A549 (cell line): ENCODE results near the gene C5orf15. TPM values are rescaled to one million over a fixed set of nuclear protein-coding genes. Genes with fewer than 3 reads are reported as not detected.

ENCODE experiments used
- ATAC-seq, 2 experiments: fragments of 200-7000 bp in 1 of 2; fragments of >200 bp in 1 of 2; cut with Nextera tagmentation in 1 of 2; cut with Tn5 transposase in 1 of 2; 3 replicates each; pipeline versions ENCODE4 v1.8.0 to v1.9.1; 2018 to 2020; ENCODE audit warnings: mild to moderate bottlenecking in 1 of 2, moderate library complexity in 1 of 2
- CTCF ChIA-PET: fragments of 300-600 bp; sonication (Branson Sonifier 250); formaldehyde crosslinking; extraction: SDS; loops from one replicate; lab custom pipeline; 2021; ENCODE audit warnings: antibody characterized with exemption, inconsistent platforms; lab: Yijun Ruan, JAX
- POLR2A ChIA-PET: fragments of 350-600 bp; formaldehyde crosslinking; extraction: SDS; loops from one replicate; lab custom pipeline; 2021; ENCODE audit warnings: antibody characterized with exemption, inconsistent platforms; lab: Yijun Ruan, JAX
- DNase-seq, 2 experiments: peaks; one replicate each; pipeline versions ENCODE4 v3.0.0 to v3.0.0-alpha.2; 2011 to 2016; ENCODE audit warnings: low read depth in 1 of 2, low spot score in 1 of 2
- FAIRE-seq: peaks from 2 replicates; lab custom pipeline; 2011; peaks lifted over from hg19 to GRCh38; lab: Jason Lieb, UNC
- H3K27ac ChIP-seq, 2 experiments: fragments of >200 bp; sonication (Bioruptor Twin); formaldehyde crosslinking; 3 replicates each; pipeline ENCODE4 v1.5.1; 2016 to 2017
- H3K4me1 ChIP-seq: fragments of >200 bp; sonication (Bioruptor Twin); formaldehyde crosslinking; 3 replicates; pipeline ENCODE4 v1.6.1; 2016
- H3K4me2 ChIP-seq: fragments of >200 bp; sonication (Bioruptor Twin); formaldehyde crosslinking; 3 replicates; pipeline ENCODE4 v1.6.1; 2016
- H3K4me3 ChIP-seq: fragments of >200 bp; sonication (Bioruptor Twin); formaldehyde crosslinking; 3 replicates; pipeline ENCODE4 v1.5.1; 2016
- H3K9me3 ChIP-seq: fragments of >200 bp; sonication (Bioruptor Twin); formaldehyde crosslinking; 3 replicates; pipeline ENCODE4 v1.6.1; 2016
- CHD2 ChIP-seq: fragments of 150-350 bp; IDR thresholded peaks from 2 replicates; pipeline ENCODE4 v1.6.1; 2014; ENCODE audit warnings: low read length; ENCODE audit not compliant: partially characterized antibody
- ESRRA ChIP-seq: fragments of 150-350 bp; IDR thresholded peaks from 2 replicates; pipeline ENCODE4 v1.6.1; 2014; ENCODE audit warnings: mild to moderate bottlenecking, low read length, borderline replicate concordance
- FOSB ChIP-seq: fragments of 250-450 bp; sonication (Bioruptor Pico); IDR thresholded peaks from 2 replicates; pipeline ENCODE4 v1.5.0; 2020; ENCODE audit warnings: mild to moderate bottlenecking, moderate library complexity
- MAFK ChIP-seq: fragments of 450-650 bp; IDR thresholded peaks from 2 replicates; pipeline ENCODE4 v1.6.1; 2014; ENCODE audit not compliant: partially characterized antibody
- NR3C1 ChIP-seq: fragments of >200 bp; sonication (Bioruptor Twin); formaldehyde crosslinking; IDR thresholded peaks from 3 replicates; pipeline ENCODE4 v1.6.1; 2017
- TFCP2L1 ChIP-seq: fragments of 250-450 bp; sonication (Bioruptor Pico); IDR thresholded peaks from 2 replicates; pipeline ENCODE4 v1.5.0; 2021; ENCODE audit warnings: mild to moderate bottlenecking
- WGBS: methylation state at CpG from one replicate; pipeline ENCODE4 v1.1.6; 2017; ENCODE audit errors: missing lambda C conversion rate; 5-methylcytosine and 5-hydroxymethylcytosine counted together
- polyA plus RNA-seq, 4 experiments: library from polyadenylated mRNA; depleted of rRNA in 3 of 4; stranded (reverse); fragments of >200 nt; fragmentation: RNase III in 1 of 4; extraction: RNeasy Plus Mini Kit Qiagen cat#74134 plus additional on column Dnase treatment in 1 of 4; gene quantifications; 2 replicates in 3 of 4; 3 replicates in 1 of 4; pipeline ENCODE4 v1.2.3, GENCODE V29; 2011 to 2017
- TF ChIP-seq, protein P1 (sequence below): fragments of >200 bp; sonication (Bioruptor Twin); formaldehyde crosslinking; IDR thresholded peaks from 3 replicates; pipeline ENCODE4 v1.5.1; 2016
- TF ChIP-seq, protein P2 (sequence below): fragments of 450-650 bp; IDR thresholded peaks from 2 replicates; pipeline ENCODE4 v1.6.1; 2014; ENCODE audit warnings: antibody characterized with exemption
- TF ChIP-seq, protein P3 (sequence below): IDR thresholded peaks from 2 replicates; pipeline ENCODE4 v1.6.1; 2012; ENCODE audit warnings: low read depth, borderline replicate concordance
- TF ChIP-seq, protein P4 (sequence below): fragments of 150-350 bp; IDR thresholded peaks from 2 replicates; pipeline ENCODE4 v1.6.1; 2014; ENCODE audit warnings: low read depth, mild to moderate bottlenecking, low read length

C5orf15 gene
- polyA plus RNA-seq, 2 of the 4 experiments (the other 2 are of a cell fraction): 92.9 to 126 TPM

DNA sequence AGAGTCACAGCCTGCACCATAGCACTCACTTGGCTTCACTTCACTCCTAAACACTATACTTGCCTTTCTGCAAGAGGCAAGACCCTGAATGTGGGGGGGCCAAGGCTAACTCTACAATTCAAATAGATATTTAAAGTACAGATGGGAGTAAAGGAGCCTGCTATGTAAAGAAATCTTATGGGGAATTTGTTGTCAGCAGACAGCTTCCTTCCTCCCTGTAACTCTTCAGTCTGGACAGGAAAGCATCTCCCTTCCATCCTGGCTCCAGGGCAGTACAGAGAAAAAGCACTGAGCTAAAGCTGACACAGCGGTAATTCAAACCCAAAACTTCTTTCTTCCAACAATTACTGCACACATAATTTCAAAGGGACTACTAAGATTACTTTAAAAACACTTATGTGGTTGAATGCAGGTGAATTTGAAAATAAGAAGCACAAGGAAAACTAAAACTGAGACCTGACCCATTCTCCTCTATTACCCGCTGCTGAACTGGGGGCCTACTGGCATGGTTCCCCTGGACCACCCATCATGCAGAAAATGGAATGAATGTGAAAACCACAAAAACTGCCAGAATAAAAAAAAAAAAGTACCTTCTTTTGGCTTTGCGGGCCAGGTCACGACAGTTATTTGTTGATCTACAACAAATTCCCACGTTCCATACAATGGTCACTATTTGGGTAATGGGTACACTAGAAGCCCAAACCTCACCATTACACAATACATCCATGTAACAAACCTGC lies 22.9 kb upstream of the C5orf15 start:
- DNase-seq: no peak
- Histone ChIP-seq H3K4me1 (peaks cover 40% of the 10 kb centered on the region), H3K4me3 (no peak overlapping the region), H3K4me2 (no peak overlapping the region), H3K9me3 (no peaks in the 10 kb centered on the region), H3K27ac (no peak overlapping the region)
- no peak for FAIRE-seq
- no peak for ATAC-seq
- CTCF ChIA-PET: interaction anchor here (1.5 to 9.8 kb wide), 3 partner anchors 11 to 48 kb away, joined by 3 to 91 read pairs (median 4); no protein-coding TSS in a partner anchor
- WGBS: 96% methylated on average over 5 of the region's 5 CpGs
- POLR2A ChIA-PET: no interaction called here
- TF ChIP-seq ESRRA (no peak), MAFK (peak; percentile 25)
- TF ChIP-seq, all 56 proteins: peak for 1

DNA sequence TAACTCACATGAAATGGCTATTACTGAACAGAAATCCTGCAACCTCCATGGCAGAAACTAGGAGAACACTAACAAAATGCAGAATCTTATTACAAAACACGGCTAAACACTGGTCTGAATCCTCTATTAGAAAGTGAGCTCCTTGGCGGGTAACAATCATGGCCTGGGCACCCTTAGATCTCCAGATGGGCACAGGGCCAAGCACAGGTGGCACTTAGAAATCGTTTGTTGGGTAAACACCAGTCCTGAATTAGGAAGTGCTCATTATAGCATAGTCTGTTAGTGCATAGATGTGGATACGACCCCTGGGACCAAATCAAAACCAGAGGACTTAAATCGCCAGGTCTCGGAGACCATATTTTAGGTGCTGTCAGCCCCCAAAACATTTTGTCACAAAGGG lies 22.0 kb upstream of the C5orf15 start:
- ChIA-PET POLR2A (no interaction called here), CTCF (interaction anchor here (1.5 kb wide), 1 partner anchor 15 kb away, joined by 3 read pairs; no protein-coding TSS in a partner anchor)
- no peak overlapping the region for H3K4me3 ChIP-seq
- H3K9me3 ChIP-seq: no peaks in the 10 kb centered on the region
- ATAC-seq (no peak), DNase-seq (no peak), FAIRE-seq (no peak)
- H3K4me1 ChIP-seq: peaks cover 38% of the 10 kb centered on the region
- no peak overlapping the region for H3K27ac ChIP-seq
- no peak overlapping the region for H3K4me2 ChIP-seq
- TF ChIP-seq, protein P1, sequence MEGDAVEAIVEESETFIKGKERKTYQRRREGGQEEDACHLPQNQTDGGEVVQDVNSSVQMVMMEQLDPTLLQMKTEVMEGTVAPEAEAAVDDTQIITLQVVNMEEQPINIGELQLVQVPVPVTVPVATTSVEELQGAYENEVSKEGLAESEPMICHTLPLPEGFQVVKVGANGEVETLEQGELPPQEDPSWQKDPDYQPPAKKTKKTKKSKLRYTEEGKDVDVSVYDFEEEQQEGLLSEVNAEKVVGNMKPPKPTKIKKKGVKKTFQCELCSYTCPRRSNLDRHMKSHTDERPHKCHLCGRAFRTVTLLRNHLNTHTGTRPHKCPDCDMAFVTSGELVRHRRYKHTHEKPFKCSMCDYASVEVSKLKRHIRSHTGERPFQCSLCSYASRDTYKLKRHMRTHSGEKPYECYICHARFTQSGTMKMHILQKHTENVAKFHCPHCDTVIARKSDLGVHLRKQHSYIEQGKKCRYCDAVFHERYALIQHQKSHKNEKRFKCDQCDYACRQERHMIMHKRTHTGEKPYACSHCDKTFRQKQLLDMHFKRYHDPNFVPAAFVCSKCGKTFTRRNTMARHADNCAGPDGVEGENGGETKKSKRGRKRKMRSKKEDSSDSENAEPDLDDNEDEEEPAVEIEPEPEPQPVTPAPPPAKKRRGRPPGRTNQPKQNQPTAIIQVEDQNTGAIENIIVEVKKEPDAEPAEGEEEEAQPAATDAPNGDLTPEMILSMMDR: no peak
- WGBS: 77% methylated on average over 6 of the region's 6 CpGs

DNA sequence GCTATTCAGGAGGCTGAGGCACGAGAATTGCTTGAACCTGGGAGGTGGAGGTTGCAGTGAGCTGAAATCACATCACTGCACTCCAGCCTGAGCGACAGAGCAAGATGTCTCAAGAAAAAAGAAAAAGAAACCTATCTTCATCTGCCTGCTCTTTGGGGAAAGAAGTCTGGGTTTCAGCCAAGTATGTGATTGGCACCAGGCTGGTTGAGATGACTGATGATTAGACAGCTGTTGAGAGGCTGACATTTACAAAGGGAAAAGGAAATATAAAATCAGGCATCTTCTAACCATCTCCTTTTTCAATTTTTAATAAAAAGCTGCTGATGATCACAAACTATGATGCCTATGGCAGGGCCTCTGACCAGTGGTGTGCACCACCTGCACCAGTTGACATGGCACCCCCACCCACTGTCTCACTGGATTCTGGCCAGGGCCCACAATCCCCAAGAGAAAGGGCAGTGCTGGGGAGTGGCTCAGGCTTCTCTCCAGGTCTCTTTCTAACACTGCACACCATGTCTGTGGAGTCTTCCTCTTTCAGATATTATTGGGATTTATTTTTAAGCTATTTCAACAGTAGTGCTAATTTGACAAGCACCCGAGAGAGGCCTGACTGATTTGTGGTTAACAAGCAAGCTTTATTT lies 17.2 kb upstream of the C5orf15 start:
- Histone ChIP-seq H3K27ac (no peak overlapping the region), H3K4me2 (no peak overlapping the region), H3K4me1 (peaks cover 7% of the 10 kb centered on the region; the same call in 2 of the 3 replicates), H3K4me3 (no peak overlapping the region), H3K9me3 (no peaks in the 10 kb centered on the region)
- no peak for ATAC-seq
- TF ChIP-seq TFCP2L1 (CRISPR knock-in tag) (no peak), CHD2 (no peak)
- FAIRE-seq: no peak
- CTCF ChIA-PET: interaction anchor here (0.6 to 4.5 kb wide), 9 partner anchors 7 to 867 kb away, joined by 3 to 21 read pairs (median 4); no protein-coding TSS in a partner anchor
- no peak for DNase-seq
- 95% methylated on average over 3 of the region's 3 CpGs for WGBS
- POLR2A ChIA-PET: interaction anchor here (1.0 to 1.2 kb wide), 2 partner anchors 19 to 745 kb away, joined by 3 read pairs; no protein-coding TSS in a partner anchor

DNA sequence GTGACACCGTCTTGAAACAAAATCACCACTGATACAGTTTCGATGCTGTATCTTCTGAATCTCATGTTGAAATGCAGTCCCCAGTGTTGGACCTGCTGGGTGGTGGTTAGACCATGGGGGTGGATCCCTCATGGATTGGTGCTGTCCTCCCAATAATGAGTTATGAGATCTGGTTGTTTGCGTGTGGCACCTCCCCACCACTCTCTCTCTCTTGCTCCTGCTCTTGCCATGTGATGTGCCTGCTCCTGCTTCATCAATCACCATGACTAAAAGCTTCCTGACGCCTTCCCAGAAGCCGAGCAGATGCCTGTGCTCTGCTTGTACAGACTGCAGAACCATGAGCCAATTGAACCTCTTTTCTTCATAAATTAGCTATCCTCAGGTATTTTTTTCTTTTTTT lies 15.2 kb upstream of the C5orf15 start:
- no peak overlapping the region for H3K27ac ChIP-seq
- peaks cover 13% of the 10 kb centered on the region for H3K4me1 ChIP-seq
- DNase-seq: no peak
- ATAC-seq: no peak
- FAIRE-seq: no peak
- no peak overlapping the region for H3K4me3 ChIP-seq
- ChIA-PET CTCF (interaction anchor here (8.0 kb wide), 1 partner anchor 13 kb away, joined by 91 read pairs; no protein-coding TSS in a partner anchor), POLR2A (interaction anchor here (1.5 kb wide), 1 partner anchor 22 kb away, joined by 3 read pairs; no protein-coding TSS in a partner anchor)
- no peaks in the 10 kb centered on the region for H3K9me3 ChIP-seq
- H3K4me2 ChIP-seq: no peak overlapping the region
- TF ChIP-seq, protein P2, sequence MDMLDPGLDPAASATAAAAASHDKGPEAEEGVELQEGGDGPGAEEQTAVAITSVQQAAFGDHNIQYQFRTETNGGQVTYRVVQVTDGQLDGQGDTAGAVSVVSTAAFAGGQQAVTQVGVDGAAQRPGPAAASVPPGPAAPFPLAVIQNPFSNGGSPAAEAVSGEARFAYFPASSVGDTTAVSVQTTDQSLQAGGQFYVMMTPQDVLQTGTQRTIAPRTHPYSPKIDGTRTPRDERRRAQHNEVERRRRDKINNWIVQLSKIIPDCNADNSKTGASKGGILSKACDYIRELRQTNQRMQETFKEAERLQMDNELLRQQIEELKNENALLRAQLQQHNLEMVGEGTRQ: no peak
- 93% methylated on average over 5 of the region's 5 CpGs for WGBS

DNA sequence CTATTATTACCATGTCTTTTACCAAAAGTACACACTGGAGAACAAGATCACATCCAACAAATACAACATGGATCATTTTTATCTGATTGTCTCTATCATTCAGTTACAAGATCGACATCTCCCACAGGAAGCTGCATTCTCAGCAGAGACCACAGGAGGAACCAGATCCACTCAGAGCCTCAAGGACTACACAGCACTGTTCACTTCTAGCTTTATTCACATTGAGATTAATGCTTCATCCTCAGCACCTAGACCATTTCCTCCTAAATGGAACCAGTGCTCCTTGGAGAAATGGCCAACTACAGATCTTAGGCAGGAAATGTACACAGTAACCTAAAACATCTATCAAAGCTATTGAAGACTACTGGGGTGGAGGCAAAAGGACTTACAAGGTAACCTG lies 13.3 kb upstream of the C5orf15 start:
- TF ChIP-seq, protein P3, sequence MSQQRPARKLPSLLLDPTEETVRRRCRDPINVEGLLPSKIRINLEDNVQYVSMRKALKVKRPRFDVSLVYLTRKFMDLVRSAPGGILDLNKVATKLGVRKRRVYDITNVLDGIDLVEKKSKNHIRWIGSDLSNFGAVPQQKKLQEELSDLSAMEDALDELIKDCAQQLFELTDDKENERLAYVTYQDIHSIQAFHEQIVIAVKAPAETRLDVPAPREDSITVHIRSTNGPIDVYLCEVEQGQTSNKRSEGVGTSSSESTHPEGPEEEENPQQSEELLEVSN: no peak
- TF ChIP-seq NR3C1 (no peak), FOSB (CRISPR knock-in tag) (no peak)
- TF ChIP-seq, protein P4, sequence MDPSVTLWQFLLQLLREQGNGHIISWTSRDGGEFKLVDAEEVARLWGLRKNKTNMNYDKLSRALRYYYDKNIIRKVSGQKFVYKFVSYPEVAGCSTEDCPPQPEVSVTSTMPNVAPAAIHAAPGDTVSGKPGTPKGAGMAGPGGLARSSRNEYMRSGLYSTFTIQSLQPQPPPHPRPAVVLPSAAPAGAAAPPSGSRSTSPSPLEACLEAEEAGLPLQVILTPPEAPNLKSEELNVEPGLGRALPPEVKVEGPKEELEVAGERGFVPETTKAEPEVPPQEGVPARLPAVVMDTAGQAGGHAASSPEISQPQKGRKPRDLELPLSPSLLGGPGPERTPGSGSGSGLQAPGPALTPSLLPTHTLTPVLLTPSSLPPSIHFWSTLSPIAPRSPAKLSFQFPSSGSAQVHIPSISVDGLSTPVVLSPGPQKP: no peak
- DNase-seq (peak in 1 of 2 experiments; percentile 31), FAIRE-seq (peak; percentile 18), ATAC-seq (peak; percentile 80 to 90; a peak in 5 of 6 replicates)
- no peak overlapping the region for H3K4me2 ChIP-seq
- H3K4me3 ChIP-seq: no peak overlapping the region
- WGBS: 83% methylated on average over 1 of the region's 1 CpG
- H3K9me3 ChIP-seq: no peaks in the 10 kb centered on the region
- CTCF ChIA-PET: interaction anchor here (1.8 to 8.0 kb wide), 2 partner anchors 15 to 58 kb away, joined by 7 to 91 read pairs; no protein-coding TSS in a partner anchor
- H3K4me1 ChIP-seq: peaks cover 33% of the 10 kb centered on the region
- no peak overlapping the region for H3K27ac ChIP-seq
- POLR2A ChIA-PET: interaction anchor here (0.6 kb wide), 1 partner anchor 1040 kb away, joined by 6 read pairs; no protein-coding TSS in a partner anchor
